ENCODE results near the gene SNRK. TPM values are rescaled to one million over a fixed set of nuclear protein-coding genes. Genes with fewer than 3 reads are reported as not detected.

SNRK gene
- total and polyA plus RNA-seq, 5 donors from 2014 or later = 40.7 to 158 (median 49.5) TPM

DNA sequence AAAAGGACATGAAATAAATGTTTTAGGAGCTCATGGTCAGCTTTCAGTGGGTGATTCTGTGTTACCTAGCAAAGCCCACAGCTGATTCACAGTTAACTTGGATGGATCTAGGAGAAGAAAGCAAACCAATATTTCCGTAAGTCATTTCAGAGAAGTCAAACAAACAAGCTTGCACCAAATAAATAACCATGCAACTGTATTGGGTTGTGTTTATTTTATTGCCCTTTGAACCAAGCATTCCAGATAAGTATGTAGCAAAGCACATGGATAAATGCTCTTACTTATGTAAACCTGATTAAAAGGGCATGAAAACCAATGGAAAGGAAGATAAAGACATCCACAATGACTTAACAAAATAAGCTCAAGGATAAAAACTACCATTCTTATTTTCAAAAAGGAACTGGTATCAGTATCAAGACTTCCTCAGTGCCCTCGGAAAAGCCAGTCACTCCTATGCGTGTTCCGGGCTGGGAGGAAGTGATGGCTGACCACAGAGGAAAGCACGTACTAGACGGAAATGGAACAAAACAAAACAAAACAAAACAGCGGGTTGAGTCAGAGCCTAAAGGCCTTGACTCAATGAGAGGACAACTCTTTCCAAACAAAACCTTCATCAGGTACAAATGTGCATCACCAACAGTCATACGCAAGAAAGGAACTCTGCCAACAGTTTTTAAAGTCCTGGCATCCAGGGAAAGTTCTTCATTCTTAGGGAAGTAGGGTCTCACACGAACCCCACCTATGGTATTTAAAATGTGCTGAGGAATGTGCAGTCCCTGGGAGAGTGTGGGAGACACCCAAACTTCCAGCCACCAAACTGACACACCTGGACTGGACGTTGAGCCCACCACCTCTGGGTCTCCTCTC, 103.3 kb downstream of the SNRK start:
- Mint-ChIP-seq H3K4me1 (peaks cover 28 to 71% (median 49%) of the 10 kb centered on the region in 4 donors), H3K36me3 (no peaks in the 10 kb centered on the region), H3K4me3 (peak overlapping the region; percentile 38 to 83 (median 68)), H3K9me3 (peaks cover 0 to 3% (median 0%) of the 10 kb centered on the region in 7 donors), H3K27ac (peak overlapping the region; percentile 93 to 98 (median 95)), H3K27me3 (no peaks in the 10 kb centered on the region)
- Histone ChIP-seq H3K27me3 (ENCODE audit: control insufficient read depth, insufficient read depth, low read length) (no peaks in the 10 kb centered on the region), H3K4me3 (ENCODE audit: low read depth, low read length) (peak overlapping the region; percentile 67), H3K9me3 (ENCODE audit: control insufficient read depth in 2 of 2, low read length in 2 of 2) (no peaks in the 10 kb centered on the region), H3K4me1 (ENCODE audit: control insufficient read depth, insufficient read depth, low read length, poor library complexity, severe bottlenecking) (peaks cover 31% of the 10 kb centered on the region), H3K27ac (ENCODE audit: insufficient read depth, low read length, poor library complexity, severe bottlenecking) (peak overlapping the region; percentile 64), H3K36me3 (ENCODE audit: control insufficient read depth, insufficient read depth, low read length) (no peaks in the 10 kb centered on the region)
- ATAC-seq (ENCODE audit: low read depth in 2 of 2) (peak; percentile 92 to 94), DNase-seq (peak; percentile 47 to 89 (median 75))

DNA sequence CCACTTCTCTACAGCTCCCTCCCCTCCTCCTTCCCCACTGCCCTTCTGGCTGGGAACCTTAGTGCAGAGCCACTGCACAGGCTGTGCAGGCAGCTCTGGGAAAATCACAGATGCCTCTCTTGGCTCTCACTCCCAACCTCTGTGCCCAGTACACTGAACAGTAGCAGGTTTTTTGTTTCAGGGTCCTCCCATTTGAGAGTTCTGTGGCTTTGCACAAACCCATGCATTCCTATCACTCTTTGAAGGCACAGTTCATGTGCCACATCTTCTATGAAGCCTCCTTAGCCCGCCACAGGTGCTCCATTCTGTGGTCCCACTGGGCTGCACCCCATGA, 103.9 kb downstream of the SNRK start:
- Histone ChIP-seq H3K4me1 (ENCODE audit: control insufficient read depth, insufficient read depth, low read length, poor library complexity, severe bottlenecking) (peaks cover 31% of the 10 kb centered on the region), H3K27ac (ENCODE audit: insufficient read depth, low read length, poor library complexity, severe bottlenecking) (peak overlapping the region; percentile 64), H3K4me3 (ENCODE audit: low read depth, low read length) (peak overlapping the region; percentile 67), H3K36me3 (ENCODE audit: control insufficient read depth, insufficient read depth, low read length) (no peaks in the 10 kb centered on the region), H3K27me3 (ENCODE audit: control insufficient read depth, insufficient read depth, low read length) (no peaks in the 10 kb centered on the region), H3K9me3 (ENCODE audit: control insufficient read depth in 2 of 2, low read length in 2 of 2) (no peaks in the 10 kb centered on the region)
- Mint-ChIP-seq H3K4me3 (peak overlapping the region in 2 of 4 donors; percentile 73 to 83), H3K36me3 (no peaks in the 10 kb centered on the region), H3K9me3 (peaks cover 0 to 3% (median 0%) of the 10 kb centered on the region in 7 donors), H3K27ac (peak overlapping the region; percentile 93 to 98 (median 95)), H3K4me1 (peaks cover 28 to 68% (median 45%) of the 10 kb centered on the region in 4 donors), H3K27me3 (no peaks in the 10 kb centered on the region)
- DNase-seq (no peak), ATAC-seq (ENCODE audit: low read depth in 2 of 2) (no peak)

- H3K27me3 Mint-ChIP-seq = no peaks in the 10 kb centered on the region
- no peaks in the 10 kb centered on the region for H3K9me3 Mint-ChIP-seq
- H3K4me1 Mint-ChIP-seq = peaks cover 28 to 55% (median 41%) of the 10 kb centered on the region in 4 donors
- no peak overlapping the region for H3K4me3 Mint-ChIP-seq
- Histone ChIP-seq H3K36me3 (ENCODE audit: control insufficient read depth, insufficient read depth, low read length) (no peaks in the 10 kb centered on the region), H3K4me1 (ENCODE audit: control insufficient read depth, insufficient read depth, low read length, poor library complexity, severe bottlenecking) (peaks cover 31% of the 10 kb centered on the region), H3K27ac (ENCODE audit: insufficient read depth, low read length, poor library complexity, severe bottlenecking) (no peak overlapping the region), H3K27me3 (ENCODE audit: control insufficient read depth, insufficient read depth, low read length) (no peaks in the 10 kb centered on the region), H3K4me3 (ENCODE audit: low read depth, low read length) (no peak overlapping the region), H3K9me3 (ENCODE audit: control insufficient read depth in 2 of 2, low read length in 2 of 2) (no peaks in the 10 kb centered on the region)
- H3K36me3 Mint-ChIP-seq = no peaks in the 10 kb centered on the region
- ATAC-seq (ENCODE audit: low read depth in 2 of 2) (no peak), DNase-seq (no peak)
- peak overlapping the region; percentile 31 to 93 (median 74) for H3K27ac Mint-ChIP-seq
Observed at GRCh38 chr3:43391621-43392020, 105.3 kb downstream of the SNRK start.

GRCh38 chr3:43394041-43394554, 107.8 kb downstream of the SNRK start:
- DNase-seq (no peak), ATAC-seq (ENCODE audit: low read depth in 2 of 2) (no peak)
- H3K4me3 Mint-ChIP-seq = no peak overlapping the region
- peak overlapping the region; percentile 63 to 93 (median 67) for H3K27ac Mint-ChIP-seq
- Histone ChIP-seq H3K27me3 (ENCODE audit: control insufficient read depth, insufficient read depth, low read length) (no peaks in the 10 kb centered on the region), H3K36me3 (ENCODE audit: control insufficient read depth, insufficient read depth, low read length) (no peaks in the 10 kb centered on the region), H3K4me1 (ENCODE audit: control insufficient read depth, insufficient read depth, low read length, poor library complexity, severe bottlenecking) (peaks cover 14% of the 10 kb centered on the region), H3K4me3 (ENCODE audit: low read depth, low read length) (no peak overlapping the region), H3K9me3 (ENCODE audit: control insufficient read depth in 2 of 2, low read length in 2 of 2) (no peaks in the 10 kb centered on the region), H3K27ac (ENCODE audit: insufficient read depth, low read length, poor library complexity, severe bottlenecking) (no peak overlapping the region)
- no peaks in the 10 kb centered on the region for H3K27me3 Mint-ChIP-seq
- no peaks in the 10 kb centered on the region for H3K9me3 Mint-ChIP-seq
- peaks cover 14 to 32% (median 24%) of the 10 kb centered on the region in 4 donors for H3K4me1 Mint-ChIP-seq
- H3K36me3 Mint-ChIP-seq = peaks cover 4% of the 10 kb centered on the region

DNA sequence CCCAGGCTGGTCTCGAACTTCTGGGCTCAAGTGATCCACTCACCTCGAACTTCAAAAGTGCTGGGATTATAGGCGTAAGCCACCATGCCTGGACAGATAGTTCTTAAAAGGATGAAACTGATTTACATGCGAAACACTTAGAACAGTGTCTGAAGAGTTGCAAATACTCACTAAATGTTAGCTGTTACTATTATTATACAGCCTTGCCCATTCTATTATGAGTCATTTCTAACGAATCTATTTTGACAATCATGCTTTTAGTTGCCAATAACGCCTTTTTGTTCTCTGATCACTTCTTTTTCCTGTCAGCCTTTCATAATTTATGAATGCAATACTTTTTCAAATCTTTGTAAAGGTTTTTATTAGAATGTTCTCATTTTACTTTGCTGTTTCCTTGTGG, 112.7 kb downstream of the SNRK start:
- Histone ChIP-seq H3K4me3 (ENCODE audit: low read depth, low read length) (no peak overlapping the region), H3K27ac (ENCODE audit: insufficient read depth, low read length, poor library complexity, severe bottlenecking) (no peak overlapping the region), H3K27me3 (ENCODE audit: control insufficient read depth, insufficient read depth, low read length) (no peaks in the 10 kb centered on the region), H3K4me1 (ENCODE audit: control insufficient read depth, insufficient read depth, low read length, poor library complexity, severe bottlenecking) (no peaks in the 10 kb centered on the region), H3K9me3 (ENCODE audit: control insufficient read depth in 2 of 2, low read length in 2 of 2) (no peaks in the 10 kb centered on the region), H3K36me3 (ENCODE audit: control insufficient read depth, insufficient read depth, low read length) (no peaks in the 10 kb centered on the region)
- peaks cover 6 to 12% (median 11%) of the 10 kb centered on the region in 4 donors for H3K4me1 Mint-ChIP-seq
- DNase-seq (no peak), ATAC-seq (ENCODE audit: low read depth in 2 of 2) (no peak)
- H3K36me3 Mint-ChIP-seq = peaks cover 4% of the 10 kb centered on the region
- H3K27ac Mint-ChIP-seq = peak overlapping the region in 1 of 3 donors; percentile 32
- H3K27me3 Mint-ChIP-seq = no peaks in the 10 kb centered on the region
- no peak overlapping the region for H3K4me3 Mint-ChIP-seq
- peaks cover 0 to 2% (median 0%) of the 10 kb centered on the region in 7 donors for H3K9me3 Mint-ChIP-seq

DNA sequence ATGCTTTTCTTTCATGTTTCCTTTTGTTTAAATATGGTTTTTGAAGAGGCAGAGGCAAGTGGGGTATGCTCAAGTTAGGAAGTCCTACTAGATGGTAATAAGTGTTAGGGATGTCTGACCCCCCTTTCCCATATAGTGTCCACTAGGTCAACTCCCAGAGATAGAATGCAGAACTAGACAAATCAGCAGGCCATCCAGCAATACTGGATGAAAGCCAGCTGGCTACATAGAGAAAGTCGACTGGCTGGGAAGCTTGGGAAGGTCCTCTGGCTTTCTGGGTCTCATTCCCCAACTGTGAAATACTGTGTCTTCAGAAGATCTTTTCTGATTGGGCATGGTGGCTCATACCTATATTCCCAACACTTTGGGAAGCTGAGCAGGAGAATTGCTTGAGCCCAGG, 113.8 kb downstream of the SNRK start:
- H3K4me1 ChIP-seq (ENCODE audit: control insufficient read depth, insufficient read depth, low read length, poor library complexity, severe bottlenecking) = no peaks in the 10 kb centered on the region
- H3K4me3 ChIP-seq (ENCODE audit: low read depth, low read length) = no peak overlapping the region
- H3K27ac Mint-ChIP-seq = no peak overlapping the region
- H3K4me3 Mint-ChIP-seq = no peak overlapping the region
- peaks cover 0 to 2% (median 0%) of the 10 kb centered on the region in 7 donors for H3K9me3 Mint-ChIP-seq
- DNase-seq (no peak), ATAC-seq (ENCODE audit: low read depth in 2 of 2) (no peak)
- H3K4me1 Mint-ChIP-seq = peaks cover 5 to 12% (median 6%) of the 10 kb centered on the region in 4 donors
- H3K9me3 ChIP-seq (ENCODE audit: control insufficient read depth in 2 of 2, low read length in 2 of 2) = no peaks in the 10 kb centered on the region
- no peaks in the 10 kb centered on the region for H3K27me3 ChIP-seq (ENCODE audit: control insufficient read depth, insufficient read depth, low read length)
- H3K27ac ChIP-seq (ENCODE audit: insufficient read depth, low read length, poor library complexity, severe bottlenecking) = no peak overlapping the region
- H3K27me3 Mint-ChIP-seq = no peaks in the 10 kb centered on the region
- H3K36me3 ChIP-seq (ENCODE audit: control insufficient read depth, insufficient read depth, low read length) = no peaks in the 10 kb centered on the region
- peaks cover 4% of the 10 kb centered on the region for H3K36me3 Mint-ChIP-seq
